Muscle of arm (tissue), 12 donors: ENCODE measurements around the gene URAD. TPM values are rescaled to one million over a fixed set of nuclear protein-coding genes. Genes with fewer than 3 reads are reported as not detected.
"Not testable (repeated sequence)": the region's sequence is repeated elsewhere in the genome, so short reads cannot be mapped to it uniquely, and the experiment has no call there.

Source experiments
- DNase-seq: peaks from one replicate; pipeline ENCODE4 v3.0.0-alpha.2; 2013
- polyA plus RNA-seq, 12 donors: library from polyadenylated mRNA; unstranded; fragments of 120-200 nt; gene quantifications; one replicate each; pipeline ENCODE4 v1.2.1, GENCODE V29; 2013; ENCODE audit not compliant: insufficient read length in 12 of 12

Gene URAD
- polyA plus RNA-seq, 12 donors = not detected

DNA sequence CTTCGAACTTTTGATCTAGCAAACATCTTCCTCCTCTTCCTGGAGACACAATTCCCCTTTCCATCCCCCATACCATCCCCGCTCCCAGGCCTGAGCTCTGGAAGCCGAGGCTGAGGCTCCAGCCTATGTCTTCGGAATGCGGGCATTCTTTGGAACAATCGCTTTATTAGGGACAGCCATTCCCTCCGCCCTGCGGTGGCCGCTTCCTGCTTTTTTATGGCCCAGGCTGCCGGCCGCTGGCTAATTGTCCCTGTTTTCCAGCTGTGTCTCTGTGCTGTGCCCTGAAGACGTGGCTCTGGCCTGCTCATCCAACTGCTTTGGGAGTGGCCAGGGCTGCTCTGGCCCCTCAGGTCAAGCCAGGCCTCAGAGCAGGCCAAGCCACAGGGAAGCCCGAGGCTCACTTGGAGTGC, 17.3 kb downstream of the URAD start:
- no peak for DNase-seq

DNA sequence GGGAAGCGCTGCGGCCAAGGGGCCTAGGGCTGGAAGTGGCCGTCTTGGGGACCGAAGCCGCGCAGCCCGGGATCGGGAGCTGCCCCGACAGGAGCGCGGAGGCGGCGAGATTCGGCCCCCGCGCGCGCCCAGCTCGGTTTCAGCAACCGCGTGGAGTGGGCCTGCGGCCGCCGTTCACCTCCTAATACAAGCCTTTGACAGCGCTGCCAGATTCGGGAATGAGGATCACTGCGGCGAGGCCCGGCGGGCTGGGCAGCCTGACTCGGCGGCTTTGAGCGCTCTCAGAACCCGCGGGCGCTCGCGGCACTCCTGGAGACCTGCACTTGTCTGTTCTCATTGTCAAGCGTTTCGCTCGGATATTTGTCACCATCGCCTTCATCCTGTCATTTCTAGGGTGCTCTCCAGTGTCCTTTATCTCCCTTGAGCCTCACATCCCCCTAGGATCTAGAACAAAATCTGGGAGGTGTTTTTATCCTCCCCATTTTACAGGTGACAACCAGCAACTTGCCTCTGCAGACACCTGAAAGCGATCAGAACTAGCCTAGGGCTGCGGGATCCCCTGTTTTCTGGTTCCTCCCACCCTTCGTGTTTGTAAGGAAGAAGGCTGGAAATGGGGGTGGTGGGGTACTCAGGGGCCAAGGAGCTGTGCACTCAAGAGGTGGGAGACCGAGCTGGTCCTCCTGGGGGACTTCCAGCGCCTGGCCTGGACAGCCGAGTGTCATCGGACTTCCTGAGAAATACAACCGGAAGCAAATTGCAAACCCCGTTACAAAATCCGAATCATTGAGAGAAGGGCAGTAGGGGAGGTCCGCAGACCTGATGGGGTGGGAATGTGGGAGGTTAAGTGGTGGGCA, 17.9 kb downstream of the URAD start:
- no peak for DNase-seq

DNA sequence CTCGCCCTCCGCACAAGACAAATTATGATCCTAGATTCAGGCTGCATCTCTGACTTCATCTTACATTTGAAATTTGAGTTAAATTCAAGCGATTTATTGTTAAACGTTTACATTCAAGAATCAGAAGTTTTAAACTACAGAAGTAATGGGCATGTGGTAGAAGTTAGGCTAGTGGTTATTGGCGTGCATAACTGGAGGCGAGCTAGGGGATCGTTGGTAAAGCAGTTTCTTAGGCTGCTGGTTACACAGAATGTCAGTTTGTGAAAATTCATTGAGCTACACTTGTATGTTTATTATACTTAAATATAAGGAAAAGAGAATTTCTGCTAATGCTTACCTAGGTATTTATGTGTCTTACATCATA, 18.6 kb downstream of the URAD start:
- no peak for DNase-seq

DNA sequence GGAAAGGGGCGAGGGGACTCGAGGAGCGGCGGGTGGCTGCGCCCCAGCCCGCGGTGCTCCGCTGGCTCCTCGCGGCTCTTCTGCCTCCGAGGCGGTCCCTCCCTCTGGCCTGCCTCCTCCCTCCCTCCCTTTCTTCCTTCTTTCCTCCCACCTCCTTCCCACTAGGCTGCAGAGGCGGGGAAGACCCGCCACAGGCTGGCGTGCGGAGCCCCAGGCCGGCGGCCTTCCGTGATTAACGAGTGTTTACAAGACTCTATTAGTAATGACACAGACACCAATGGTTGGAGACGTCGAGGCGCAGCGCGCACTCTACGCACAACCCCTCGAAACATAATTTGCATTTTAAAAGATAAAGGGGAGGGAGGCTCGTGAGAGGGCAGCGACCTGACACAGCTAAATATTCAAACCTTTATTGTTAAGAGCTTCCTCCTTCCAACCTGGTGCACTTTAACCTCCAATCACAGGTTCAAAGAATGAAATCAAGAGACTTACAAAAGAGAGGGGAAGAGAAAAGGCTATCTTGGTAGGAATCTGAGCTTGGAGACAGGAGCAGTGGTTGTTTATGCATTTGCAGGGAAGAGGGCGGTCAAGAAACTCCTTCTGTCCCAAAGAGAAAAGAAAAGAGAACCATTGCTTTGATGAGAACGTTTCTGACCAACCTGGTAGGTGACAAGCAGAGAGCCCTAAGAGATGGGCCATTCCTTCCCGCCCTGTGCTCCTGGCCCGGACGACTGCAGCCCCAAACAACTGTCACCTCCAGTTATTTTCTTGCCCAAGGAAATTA, 19.2 kb downstream of the URAD start, which contains the start of gene CDX2:
TSS of gene CDX2 (minus strand) at position 234 of the 784 bp plus-strand sequence. CDS start 309 bp downstream, outside the sequence.
- DNase-seq = no peak

DNA sequence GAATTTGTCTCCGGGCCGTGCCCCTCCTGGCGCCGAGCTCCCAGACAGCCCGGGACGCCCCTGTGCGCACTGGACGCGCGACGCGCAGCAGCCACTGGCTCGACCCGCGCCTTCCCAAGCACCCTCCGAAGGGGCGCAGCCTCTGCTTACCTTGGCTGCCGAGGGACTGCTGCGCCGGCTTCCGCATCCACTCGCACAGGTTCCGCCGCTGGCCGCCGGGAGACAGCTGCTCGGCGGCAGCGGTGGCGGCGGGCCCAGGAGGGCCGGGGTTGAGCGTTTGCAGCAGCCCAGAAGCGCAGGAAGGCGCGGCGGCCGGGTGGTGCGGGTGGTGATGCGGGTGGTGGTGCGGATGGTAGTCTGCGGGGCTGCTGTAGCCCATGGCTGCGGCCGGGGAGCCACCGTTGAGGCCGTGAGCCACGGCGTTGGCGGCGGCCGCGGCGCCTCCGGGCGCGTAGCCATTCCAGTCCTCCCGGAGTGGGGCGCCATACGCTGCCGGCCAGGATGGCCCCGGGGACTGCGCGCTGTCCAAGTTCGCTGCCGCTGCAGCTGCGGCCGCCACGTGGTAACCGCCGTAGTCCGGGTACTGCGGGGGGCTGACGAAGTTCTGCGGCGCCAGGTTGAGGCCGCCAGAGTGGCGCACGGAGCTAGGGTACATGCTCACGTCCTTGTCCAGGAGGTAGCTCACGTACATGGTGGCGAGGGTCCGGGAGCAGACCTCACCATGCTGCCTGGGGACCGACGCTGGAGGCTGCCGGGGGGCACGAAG, 20.0 kb downstream of the URAD start:
- no peak for DNase-seq

DNA sequence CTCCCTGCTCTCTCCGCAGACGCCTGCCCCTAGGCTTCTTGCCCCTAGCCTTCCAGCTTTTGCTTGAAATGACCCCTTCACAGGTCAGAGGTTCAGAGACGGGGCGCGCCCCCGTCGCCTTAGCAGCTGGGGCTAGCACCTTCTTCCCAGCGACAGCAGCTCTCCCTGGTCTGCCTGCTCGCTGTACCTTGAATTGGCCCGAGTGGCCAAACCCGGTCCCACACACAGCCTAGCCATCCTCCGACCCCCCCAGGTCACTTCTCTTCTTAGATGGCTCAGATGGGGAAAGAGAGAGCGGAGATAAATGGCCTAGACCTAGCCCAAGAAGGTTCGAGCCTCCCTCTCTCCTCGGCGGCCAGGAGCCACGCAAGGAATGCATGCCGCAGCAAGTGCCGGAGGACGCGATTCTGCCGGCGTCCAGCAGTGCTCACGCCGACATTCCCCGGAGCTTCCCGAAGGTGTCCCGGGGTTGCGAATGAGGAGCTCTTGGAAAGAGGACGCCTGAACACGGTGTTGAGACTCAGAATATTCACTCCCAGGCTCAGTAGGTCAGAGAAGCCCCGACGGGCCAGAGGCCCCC, 20.7 kb downstream of the URAD start:
- no peak for DNase-seq

DNA sequence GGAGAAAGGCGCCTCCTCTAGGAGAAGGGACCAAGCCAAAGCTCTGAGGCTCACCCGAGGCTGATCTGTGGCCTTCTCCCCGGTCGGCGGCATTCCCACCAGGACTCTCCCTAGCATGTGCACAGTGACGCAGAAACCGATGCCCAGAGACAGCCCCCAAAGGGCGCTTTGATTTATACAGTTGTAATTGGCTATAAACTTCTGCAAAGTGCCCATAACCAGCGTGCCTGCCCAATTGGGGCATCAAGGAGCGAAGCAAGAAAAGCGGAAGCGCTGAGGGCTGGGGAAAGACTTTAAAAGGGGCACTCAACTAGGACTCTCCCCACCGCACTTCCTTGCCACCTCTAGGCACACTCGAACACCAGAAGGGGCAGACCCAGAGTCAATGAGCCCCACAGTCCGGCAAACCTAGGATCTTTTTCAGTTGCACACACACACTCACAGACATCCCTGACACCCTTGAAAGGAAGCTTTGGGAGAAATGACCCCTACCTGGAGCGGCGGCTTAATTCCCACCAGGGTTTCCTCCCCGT, 21.2 kb downstream of the URAD start:
- no peak for DNase-seq

DNA sequence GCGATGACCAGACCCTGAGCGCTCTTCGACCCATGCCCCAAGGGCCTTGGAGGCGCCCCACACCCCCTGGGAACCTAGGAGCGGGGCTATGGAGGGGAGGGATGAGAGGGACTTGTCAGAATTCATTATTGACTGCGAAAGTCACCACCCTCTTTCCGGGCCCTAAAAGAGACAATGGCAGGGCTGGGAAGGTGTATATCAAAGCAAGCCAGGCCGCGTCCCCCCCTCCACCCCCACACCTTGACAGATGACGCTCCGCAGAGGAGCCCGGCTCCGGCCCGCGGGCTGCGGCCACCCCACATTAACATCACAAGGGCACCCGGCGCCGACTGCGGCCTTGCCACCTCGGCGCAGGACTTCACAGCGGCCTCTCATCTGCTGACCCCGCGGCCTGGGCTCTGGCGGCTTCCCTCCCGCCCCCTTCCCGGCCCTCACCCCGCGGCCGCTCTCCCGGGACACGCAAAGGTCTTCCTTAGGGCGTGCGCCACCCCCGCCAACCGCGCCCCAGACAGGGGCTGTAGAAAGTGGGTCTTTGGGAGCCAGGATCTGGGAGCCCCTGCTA, 21.8 kb downstream of the URAD start:
- no peak for DNase-seq

DNA sequence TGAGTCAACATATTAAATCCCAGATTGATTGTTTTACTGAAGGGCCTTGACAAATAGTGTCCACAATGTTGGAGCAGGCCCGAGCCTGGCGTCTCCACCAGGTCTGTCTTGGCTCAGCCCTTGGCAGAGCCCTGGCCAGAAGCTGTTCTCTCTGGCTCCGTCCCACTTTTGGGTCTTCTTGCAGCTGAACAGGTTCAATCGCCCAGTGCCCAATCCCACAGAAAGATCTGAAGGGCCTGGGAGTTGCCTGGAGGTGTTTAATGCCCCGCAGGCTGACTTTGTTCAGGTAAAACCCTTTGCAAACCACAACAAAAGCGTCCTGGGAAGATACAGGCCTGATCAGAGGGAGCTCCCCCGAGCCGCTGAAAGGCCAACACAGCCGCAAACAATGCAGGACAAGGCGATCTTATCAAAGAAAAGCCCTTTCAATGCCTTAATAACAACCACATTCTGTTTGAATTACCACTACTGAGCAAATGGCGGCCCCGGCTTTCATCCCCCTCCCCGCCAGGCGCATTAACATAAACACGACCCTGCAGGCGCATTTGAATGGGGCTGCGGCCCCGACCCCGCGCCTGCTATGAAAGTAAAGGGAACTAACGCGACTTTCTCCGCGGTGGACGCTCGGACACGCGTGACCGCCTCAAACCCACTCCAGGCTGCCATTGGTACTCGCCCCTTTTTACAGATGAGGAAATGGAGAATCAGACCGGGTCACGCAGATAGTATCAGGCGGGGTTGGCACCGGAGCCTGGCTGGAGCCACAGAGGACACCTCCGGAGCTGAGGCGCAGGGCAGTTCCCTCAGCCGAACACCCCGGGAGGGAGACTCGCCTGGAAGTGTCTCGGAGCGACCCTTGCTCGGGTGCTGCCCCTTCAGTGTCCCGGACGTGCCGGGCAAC, 22.5 kb downstream of the URAD start:
- no peak for DNase-seq

DNA sequence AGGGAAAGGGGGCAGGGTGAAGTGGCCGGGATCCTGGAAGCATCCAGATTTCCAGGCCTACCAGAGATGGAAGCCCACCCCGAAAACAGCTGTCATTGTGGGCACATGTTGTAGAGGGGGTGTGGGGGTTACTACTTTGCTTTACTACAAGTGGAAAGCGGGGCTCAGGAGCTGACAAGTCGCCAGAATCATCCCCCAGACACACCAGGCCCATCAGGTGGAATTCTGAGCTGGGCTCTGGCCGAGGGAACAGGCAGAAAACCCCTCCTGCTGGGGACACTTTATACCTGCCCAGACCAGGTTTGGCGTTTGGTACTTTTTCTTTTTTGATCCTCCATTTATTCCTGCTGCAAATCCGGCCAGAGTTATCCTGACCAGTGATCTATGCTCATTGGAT, 23.2 kb downstream of the URAD start:
- no peak for DNase-seq

DNA sequence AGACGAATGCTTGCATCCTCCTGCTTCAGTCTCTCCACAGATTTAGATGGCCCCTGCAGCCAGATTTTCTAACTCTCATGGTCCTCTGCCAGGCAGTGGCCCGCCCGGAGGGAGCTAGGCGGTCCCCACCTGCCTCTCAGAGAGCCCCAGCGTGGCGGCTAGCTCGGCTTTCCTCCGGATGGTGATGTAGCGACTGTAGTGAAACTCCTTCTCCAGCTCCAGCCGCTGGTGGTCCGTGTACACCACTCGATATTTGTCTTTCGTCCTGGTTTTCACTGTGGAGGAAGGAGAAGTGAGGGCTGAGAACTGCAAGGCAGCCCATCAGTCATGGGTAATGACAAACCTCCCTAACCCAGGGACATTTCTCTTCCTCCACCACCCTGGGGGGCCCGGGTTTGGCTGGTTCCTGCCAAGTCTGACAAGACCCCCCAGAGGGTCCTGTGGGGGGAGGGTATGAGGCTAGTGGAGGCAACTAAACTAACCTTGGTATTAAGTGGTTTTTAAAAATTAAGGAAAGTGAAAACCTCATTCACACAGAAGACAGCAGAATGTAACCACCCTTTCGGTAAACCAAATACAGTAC, 23.7 kb downstream of the URAD start:
- no peak for DNase-seq

DNA sequence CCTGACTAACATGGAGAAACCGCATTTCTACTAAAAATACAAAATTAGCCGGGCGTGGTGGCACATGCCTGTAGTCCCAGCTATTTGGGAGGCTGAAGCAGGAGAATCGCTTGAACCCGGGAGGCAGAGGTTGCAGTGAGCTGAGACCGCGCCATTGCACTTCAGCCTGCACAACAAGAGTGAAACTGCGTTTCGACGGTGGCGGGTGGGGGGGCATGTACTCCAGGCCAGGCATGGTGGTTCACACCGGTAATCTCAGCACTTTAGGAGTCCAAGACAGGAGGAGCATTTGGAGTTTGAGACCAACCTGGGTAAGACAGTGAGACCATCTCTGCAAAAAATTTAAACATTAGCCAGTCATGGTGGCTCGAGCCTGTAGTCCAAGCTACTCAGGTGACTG, 24.3 kb downstream of the URAD start:
- not testable (repeated sequence) for DNase-seq

DNA sequence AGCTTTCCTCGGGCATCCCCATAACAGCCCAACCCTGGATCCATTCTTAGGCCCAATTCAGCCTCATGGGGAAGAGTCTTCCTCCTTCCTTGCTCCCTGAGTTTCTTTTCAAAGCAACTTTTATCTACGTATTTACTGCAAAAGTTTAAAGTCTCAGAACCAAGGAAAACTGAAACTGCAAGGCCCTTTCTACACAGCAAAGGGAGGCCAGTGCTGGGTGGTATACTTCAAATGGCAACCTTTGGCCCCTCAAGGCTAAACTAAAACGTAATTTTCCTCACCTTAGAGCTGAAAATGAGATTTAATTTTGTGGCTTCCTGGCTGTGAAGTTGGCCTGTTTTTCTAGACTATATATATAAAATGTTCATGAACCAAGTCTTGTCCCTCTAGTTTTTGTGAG, 25.0 kb downstream of the URAD start:
- DNase-seq = no peak

DNA sequence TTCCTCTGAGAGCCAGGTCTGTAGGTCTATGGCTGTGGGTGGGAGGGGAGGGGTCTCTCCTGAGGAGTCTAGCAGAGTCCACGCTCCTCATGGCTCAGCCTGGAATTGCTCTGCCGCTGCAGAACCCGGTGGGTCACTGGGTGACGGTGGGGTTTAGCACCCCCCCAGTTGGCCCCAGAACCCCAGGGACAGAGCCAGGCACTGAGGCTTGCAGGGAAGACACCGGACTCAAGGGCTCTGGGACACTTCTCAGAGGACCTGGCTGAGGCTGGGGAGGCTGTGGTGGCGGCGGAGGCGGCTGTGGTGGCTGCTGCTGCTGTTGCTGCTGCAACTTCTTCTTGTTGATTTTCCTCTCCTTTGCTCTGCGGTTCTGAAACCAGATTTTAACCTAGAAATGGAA, 25.5 kb downstream of the URAD start:
- DNase-seq = no peak

DNA sequence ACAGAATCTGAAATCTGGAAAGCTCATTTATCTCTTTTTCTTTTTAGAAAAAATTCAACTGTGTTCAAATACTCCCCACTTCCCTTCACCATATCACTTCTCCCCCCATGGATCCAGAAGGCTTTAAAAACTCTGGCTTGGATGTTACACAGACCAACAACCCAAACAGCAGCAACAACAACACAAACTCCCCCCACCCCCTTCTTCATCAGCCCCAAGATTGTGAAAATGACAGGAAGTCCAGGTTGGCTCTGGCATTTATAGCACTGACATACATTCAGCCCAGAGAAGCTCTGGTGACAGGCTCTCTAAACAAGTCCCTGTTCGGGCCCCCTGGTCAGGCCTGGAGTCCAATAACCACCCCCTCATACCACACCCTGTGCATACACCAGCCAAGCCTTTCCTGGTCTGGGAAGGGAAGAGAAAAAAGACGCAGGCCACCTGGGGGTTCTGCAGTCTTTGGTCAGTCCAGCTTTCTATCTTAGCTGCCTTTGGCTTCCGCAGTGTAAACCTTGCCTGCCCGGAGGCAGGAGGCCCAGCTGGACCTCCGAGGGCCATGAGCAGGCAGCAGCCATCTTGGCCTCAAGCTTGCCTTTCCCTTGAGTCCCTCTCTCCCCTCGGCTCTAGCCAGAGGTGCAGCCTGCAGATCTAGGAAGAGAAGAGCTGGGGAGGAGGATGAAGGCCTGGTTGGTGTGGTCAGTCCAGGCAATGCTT, 26.2 kb downstream of the URAD start:
- no peak for DNase-seq

DNA sequence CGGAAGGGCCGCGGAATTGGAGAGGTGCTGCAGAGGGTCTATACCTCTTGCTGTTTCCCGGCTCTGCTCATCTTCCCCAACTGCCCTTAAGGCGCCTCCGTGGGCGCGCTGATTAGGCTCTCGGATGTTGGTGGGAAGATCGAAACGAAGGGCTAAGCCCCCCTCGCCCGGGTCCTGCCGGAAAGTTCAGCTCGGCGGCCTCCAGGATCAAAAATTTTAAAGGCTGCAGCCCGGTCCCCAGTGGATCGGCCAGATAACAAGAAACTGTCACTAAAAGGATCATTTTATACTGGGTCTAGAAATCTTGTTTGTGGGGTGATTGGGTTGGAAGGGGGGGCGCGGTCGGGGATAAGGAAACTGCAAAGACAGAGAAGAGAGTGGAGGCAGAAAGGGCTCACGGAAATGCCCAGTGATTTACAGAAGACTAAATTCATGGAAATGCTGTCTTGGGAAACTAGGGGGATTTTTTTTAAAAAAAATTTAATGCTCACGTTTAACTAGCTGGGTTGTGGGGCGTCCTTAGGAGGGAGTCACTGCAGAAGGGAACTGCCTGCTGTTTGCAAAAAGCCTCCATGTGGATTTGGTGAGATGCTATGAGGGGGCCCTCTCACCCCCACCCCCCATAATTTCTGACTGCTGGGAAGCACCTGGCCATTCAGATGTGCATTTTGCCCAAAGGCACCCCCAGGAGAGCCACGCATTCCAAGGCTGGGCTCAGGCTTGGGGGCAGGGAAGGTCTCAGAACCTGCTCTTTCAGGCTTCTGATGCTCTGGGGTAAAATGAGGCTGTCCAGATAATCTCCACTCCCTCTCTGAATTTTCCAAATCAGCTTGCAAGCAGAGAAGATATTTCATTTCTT, 27.0 kb downstream of the URAD start:
- DNase-seq = no peak

DNA sequence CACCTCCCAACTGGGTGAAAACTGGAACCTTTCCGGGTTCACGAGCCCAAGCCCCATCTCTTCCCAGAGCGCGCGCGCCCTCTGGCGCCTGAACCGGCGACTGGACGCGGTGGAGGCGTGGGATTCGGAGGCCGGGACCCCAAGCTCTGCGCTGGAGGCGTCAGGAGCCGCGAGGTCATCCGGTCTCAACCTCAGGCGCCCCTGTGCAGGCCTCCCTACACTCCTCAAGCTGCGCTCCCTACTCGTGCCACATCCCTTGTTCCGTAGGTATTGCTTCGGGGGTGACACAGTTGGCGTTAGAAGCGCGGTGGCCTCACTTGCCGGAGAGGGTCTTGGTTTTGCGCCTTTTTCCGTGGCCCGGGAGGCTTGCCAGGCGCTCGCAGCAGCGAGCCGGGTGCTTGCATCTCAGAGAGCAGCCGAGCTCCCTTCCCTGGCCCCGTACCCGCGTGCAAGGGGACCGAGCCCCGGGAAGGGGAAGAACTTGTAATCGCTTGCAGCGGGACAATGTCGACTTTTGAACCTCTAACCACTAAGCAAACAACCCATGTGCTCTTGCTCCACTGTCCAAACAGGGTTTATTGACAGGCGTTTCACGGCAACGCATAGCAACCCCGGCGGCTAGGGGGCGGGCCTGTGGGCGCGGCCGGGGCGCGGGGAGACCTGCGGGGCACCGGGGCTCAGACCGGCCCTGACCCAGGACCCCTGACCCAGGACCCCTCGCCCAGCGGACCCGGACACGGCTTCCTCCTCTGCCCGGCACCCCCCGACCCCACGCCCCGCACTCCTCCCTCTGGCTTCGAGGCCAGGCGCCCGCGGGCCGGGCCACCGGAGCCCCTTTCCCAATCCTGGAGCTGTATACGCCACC, 27.9 kb downstream of the URAD start:
- DNase-seq = no peak
